Astrocyte (in vitro differentiated cells and primary cell): ENCODE results near the gene CDRT4. TPM values are rescaled to one million over a fixed set of nuclear protein-coding genes. Genes with fewer than 3 reads are reported as not detected.

ENCODE experiments used
- DNase-seq: peaks from one replicate; pipeline ENCODE4 v3.0.0-alpha.2; 2010; ENCODE audit warnings: low read depth
- FAIRE-seq: peaks from 2 replicates; lab custom pipeline; 2011; peaks lifted over from hg19 to GRCh38; lab: Jason Lieb, UNC
- H2AFZ ChIP-seq: 2 replicates; pipeline ENCODE4 v1.6.0; 2012; ENCODE audit warnings: low read depth, low read length, inconsistent platforms
- H3K27ac ChIP-seq: 2 replicates; pipeline ENCODE4 v1.5.1; 2011; ENCODE audit warnings: low read depth, low read length, inconsistent platforms
- H3K27me3 ChIP-seq: 2 replicates; pipeline ENCODE4 v1.6.0; 2011; ENCODE audit warnings: low read length, inconsistent platforms; ENCODE audit not compliant: insufficient read depth
- H3K36me3 ChIP-seq: 2 replicates; pipeline ENCODE4 v1.5.1; 2011; ENCODE audit warnings: low read length, inconsistent platforms; ENCODE audit not compliant: insufficient read depth
- H3K4me1 ChIP-seq: 2 replicates; pipeline ENCODE4 v1.5.1; 2011; ENCODE audit warnings: low read length, inconsistent platforms; ENCODE audit not compliant: insufficient read depth
- H3K4me2 ChIP-seq: 2 replicates; pipeline ENCODE4 v1.6.0; 2012; ENCODE audit warnings: low read length, inconsistent platforms
- H3K4me3 ChIP-seq: 2 replicates; pipeline ENCODE4 v1.5.1; 2011; ENCODE audit warnings: low read depth, mild to moderate bottlenecking, low read length, inconsistent platforms; ENCODE audit not compliant: insufficient read depth
- H3K79me2 ChIP-seq: 2 replicates; pipeline ENCODE4 v1.6.0; 2012; ENCODE audit warnings: mild to moderate bottlenecking, low read length, inconsistent platforms; ENCODE audit not compliant: insufficient read depth
- H3K9ac ChIP-seq: 2 replicates; pipeline ENCODE4 v1.6.0; 2012; ENCODE audit warnings: mild to moderate bottlenecking, low read length, inconsistent platforms
- H3K9me3 ChIP-seq: 2 replicates; pipeline ENCODE4 v1.5.1; 2012; ENCODE audit warnings: low read depth, mild to moderate bottlenecking, low read length, inconsistent platforms; ENCODE audit not compliant: insufficient read depth
- H4K20me1 ChIP-seq: 2 replicates; pipeline ENCODE4 v1.6.0; 2012; ENCODE audit warnings: low read length, inconsistent platforms; ENCODE audit not compliant: insufficient read depth
- H3K27ac Mint-ChIP-seq: one replicate; pipeline ENCODE4 v1.8.0; 2021; ENCODE audit warnings: mild to moderate bottlenecking, mixed read lengths; ENCODE audit not compliant: unreplicated experiment
- H3K27me3 Mint-ChIP-seq: one replicate; pipeline ENCODE4 v1.8.0; 2021; ENCODE audit warnings: low read depth, mixed read lengths; ENCODE audit not compliant: unreplicated experiment
- H3K36me3 Mint-ChIP-seq: one replicate; pipeline ENCODE4 v1.8.0; 2021; ENCODE audit warnings: low read depth, mixed read lengths; ENCODE audit not compliant: unreplicated experiment
- H3K4me1 Mint-ChIP-seq: one replicate; pipeline ENCODE4 v1.8.0; 2021; ENCODE audit warnings: low read depth, mixed read lengths; ENCODE audit not compliant: unreplicated experiment
- H3K4me3 Mint-ChIP-seq: one replicate; pipeline ENCODE4 v1.8.0; 2021; ENCODE audit warnings: mild to moderate bottlenecking, moderate library complexity, mixed read lengths; ENCODE audit not compliant: unreplicated experiment
- H3K9me3 Mint-ChIP-seq: one replicate; pipeline ENCODE4 v1.8.0; 2021; ENCODE audit warnings: mild to moderate bottlenecking, mixed read lengths; ENCODE audit not compliant: unreplicated experiment
- CTCF ChIP-seq: IDR thresholded peaks from 2 replicates; pipeline ENCODE4 v1.5.1; 2011; ENCODE audit warnings: low read depth, mild to moderate bottlenecking, inconsistent platforms, low read length, moderate library complexity; ENCODE audit not compliant: insufficient read depth
- EZH2 ChIP-seq: IDR thresholded peaks from 2 replicates; pipeline ENCODE4 v1.6.1; 2012; ENCODE audit warnings: mild to moderate bottlenecking, low read length, inconsistent platforms; ENCODE audit not compliant: insufficient read depth
- total RNA-seq: library from RNA; stranded (reverse); gene quantifications from 2 replicates; pipeline ENCODE4 v1.2.1, GENCODE V29; 2021

CDRT4 gene
- total RNA-seq, 1 donor from 2014 or later, result 8.8 TPM

GRCh38 chr17:15431196-15431595 is 36.2 kb downstream of the CDRT4 start:
- H2AFZ ChIP-seq, result no peak overlapping the region
- no peak overlapping the region for H3K9ac ChIP-seq
- no peaks in the 10 kb centered on the region for H3K27me3 Mint-ChIP-seq
- no peak overlapping the region for H3K27ac ChIP-seq
- H3K4me1 ChIP-seq, result no peaks in the 10 kb centered on the region
- H3K9me3 ChIP-seq, result no peaks in the 10 kb centered on the region
- H3K9me3 Mint-ChIP-seq, result peaks cover 3% of the 10 kb centered on the region
- H3K4me3 Mint-ChIP-seq, result no peak overlapping the region
- no peaks in the 10 kb centered on the region for H3K36me3 ChIP-seq
- peaks cover 10% of the 10 kb centered on the region for H3K36me3 Mint-ChIP-seq
- no peaks in the 10 kb centered on the region for H3K27me3 ChIP-seq
- no peak overlapping the region for H3K4me2 ChIP-seq
- no peak overlapping the region for H3K27ac Mint-ChIP-seq
- H3K4me1 Mint-ChIP-seq, result peaks cover 6% of the 10 kb centered on the region
- TF ChIP-seq EZH2 (no peak), CTCF (no peak)
- no peak for DNase-seq
- H3K4me3 ChIP-seq, result no peak overlapping the region
- no peak for FAIRE-seq
- no peaks in the 10 kb centered on the region for H3K79me2 ChIP-seq
- no peaks in the 10 kb centered on the region for H4K20me1 ChIP-seq

DNA sequence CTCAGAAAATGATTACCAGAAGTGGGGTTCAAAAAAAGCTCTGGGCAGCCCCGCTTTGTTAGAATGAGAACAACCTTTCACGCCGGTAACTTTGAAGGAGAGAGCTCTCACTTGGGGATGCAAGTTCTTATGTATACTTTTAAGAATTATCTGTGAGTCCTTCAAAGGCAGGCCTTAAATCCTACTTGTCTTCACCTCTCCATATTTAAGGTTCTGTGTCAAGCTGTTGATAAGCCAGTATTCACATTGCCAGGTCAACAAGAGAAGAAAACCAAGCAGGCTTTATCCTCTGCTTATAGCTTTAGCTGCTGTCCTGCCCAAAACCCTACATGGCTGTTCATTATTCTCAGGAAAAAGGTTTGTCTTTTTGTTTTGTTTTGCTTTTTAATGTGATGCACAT is 42.9 kb downstream of the CDRT4 start:
- H3K9me3 Mint-ChIP-seq, result peaks cover 5% of the 10 kb centered on the region
- Histone ChIP-seq H3K36me3 (no peaks in the 10 kb centered on the region), H3K4me3 (no peak overlapping the region), H3K79me2 (no peaks in the 10 kb centered on the region), H2AFZ (no peak overlapping the region), H4K20me1 (no peaks in the 10 kb centered on the region), H3K27me3 (no peaks in the 10 kb centered on the region), H3K4me1 (no peaks in the 10 kb centered on the region), H3K27ac (no peak overlapping the region), H3K9ac (no peak overlapping the region), H3K4me2 (no peak overlapping the region), H3K9me3 (no peaks in the 10 kb centered on the region)
- no peak for TF ChIP-seq EZH2
- no peak for TF ChIP-seq CTCF
- H3K4me3 Mint-ChIP-seq, result no peak overlapping the region
- H3K27ac Mint-ChIP-seq, result no peak overlapping the region
- H3K27me3 Mint-ChIP-seq, result no peaks in the 10 kb centered on the region
- H3K4me1 Mint-ChIP-seq, result no peaks in the 10 kb centered on the region
- DNase-seq (no peak), FAIRE-seq (no peak)
- peaks cover 8% of the 10 kb centered on the region for H3K36me3 Mint-ChIP-seq

DNA sequence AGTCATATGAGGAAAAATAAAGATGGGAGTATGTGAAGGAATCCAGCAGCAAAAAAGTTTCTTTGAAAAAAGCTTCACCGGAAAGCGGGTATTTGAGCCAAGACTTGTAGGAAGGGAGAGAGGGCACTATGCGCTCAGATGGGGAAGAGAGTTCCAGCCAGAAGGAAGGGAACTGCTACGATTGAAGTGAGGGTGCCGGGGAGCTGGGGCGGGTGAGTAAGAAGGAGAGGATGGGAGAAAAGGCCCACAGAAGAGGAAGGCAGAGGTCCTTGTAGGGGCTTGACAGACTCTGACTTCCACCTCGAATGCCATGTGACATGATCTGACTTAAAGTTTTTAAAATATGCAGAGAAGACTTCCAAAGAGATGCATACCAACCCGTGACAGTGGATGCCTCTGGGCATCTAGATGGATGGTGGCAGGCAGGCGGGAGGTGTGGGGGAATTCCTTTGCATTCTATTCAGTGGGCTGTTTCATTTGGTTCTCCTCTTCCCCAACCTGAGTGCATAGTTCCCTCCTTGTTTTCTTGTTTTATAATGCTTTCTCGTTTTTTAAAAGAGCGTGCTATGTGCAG is 44.9 kb downstream of the CDRT4 start:
- Histone ChIP-seq H3K4me1 (no peaks in the 10 kb centered on the region), H3K4me3 (no peak overlapping the region), H3K27me3 (no peaks in the 10 kb centered on the region), H3K27ac (no peak overlapping the region), H3K4me2 (no peak overlapping the region), H3K36me3 (no peaks in the 10 kb centered on the region), H4K20me1 (no peaks in the 10 kb centered on the region), H3K9ac (no peak overlapping the region), H3K79me2 (no peaks in the 10 kb centered on the region), H3K9me3 (no peaks in the 10 kb centered on the region), H2AFZ (no peak overlapping the region)
- DNase-seq (no peak), FAIRE-seq (no peak)
- H3K27ac Mint-ChIP-seq, result no peak overlapping the region
- TF ChIP-seq CTCF (no peak), EZH2 (no peak)
- H3K9me3 Mint-ChIP-seq, result peaks cover 7% of the 10 kb centered on the region
- no peak overlapping the region for H3K4me3 Mint-ChIP-seq
- peaks cover 6% of the 10 kb centered on the region for H3K36me3 Mint-ChIP-seq
- H3K4me1 Mint-ChIP-seq, result no peaks in the 10 kb centered on the region
- H3K27me3 Mint-ChIP-seq, result peaks cover 3% of the 10 kb centered on the region
